ENCODE data around the gene PHETA2. TPM values are rescaled to one million over a fixed set of nuclear protein-coding genes. Genes with fewer than 3 reads are reported as not detected.
"Not testable (repeated sequence)": the region's sequence is repeated elsewhere in the genome, so short reads cannot be mapped to it uniquely, and the experiment has no call there.

The PHETA2 gene
- total RNA-seq, 4 donors from 2014 or later, result 16.6 to 34.6 (median 25.4) TPM

DNA sequence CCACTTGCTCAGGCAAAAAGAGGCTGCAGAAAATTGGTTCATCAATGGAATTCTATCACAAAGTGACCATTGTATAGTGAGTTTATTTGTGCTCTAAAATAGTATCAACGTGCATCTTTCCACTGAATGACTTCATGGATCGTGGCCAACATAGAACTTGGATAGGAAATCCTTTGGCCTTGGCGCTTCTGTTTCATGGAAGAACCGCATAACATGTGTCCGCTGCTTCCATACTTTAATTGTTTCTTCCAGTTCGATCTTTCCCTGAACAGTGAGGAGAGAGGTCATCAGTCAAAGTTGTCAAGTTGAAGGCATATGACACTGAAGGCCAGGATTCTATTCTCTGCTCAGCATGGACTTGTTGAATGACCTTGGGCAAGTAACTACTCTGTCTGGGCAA lies 12.0 kb downstream of the PHETA2 start:
- intact Hi-C loops (cut with DNase I), result no loop called here
- Histone ChIP-seq H3K4me1 (peaks cover 34 to 53% (median 40%) of the 10 kb centered on the region in 4 donors), H3K4me3 (no peak overlapping the region), H3K36me3 (peaks cover 19 to 58% (median 43%) of the 10 kb centered on the region in 4 donors), H3K27me3 (no peaks in the 10 kb centered on the region), H3K27ac (replicated peaks in 1 of 4) (no peak overlapping the region), H3K9me3 (no peaks in the 10 kb centered on the region)
- no peak for DNase-seq (ENCODE audit: extremely low spot score)
- TF ChIP-seq POLR2AphosphoS5 (IDR thresholded peaks at IDR 0.05) (no peak), EP300 (IDR thresholded peaks at IDR 0.05) (no peak), CTCF (IDR thresholded peaks at IDR 0.05) (no peak), POLR2A (IDR thresholded peaks at IDR 0.05; ENCODE audit: low read depth) (no peak)
- WGBS, result 65% methylated on average over 6 of the region's 6 CpGs

GRCh38 chr22:42090596-42091454 lies 16.8 kb downstream of the PHETA2 start, which contains the start of gene NDUFA6:
NDUFA6 (minus strand) TSS chr22:42090772; CDS start chr22:42090744, 28 bp downstream.
- Histone ChIP-seq H3K4me1 (peaks cover 20 to 53% (median 36%) of the 10 kb centered on the region in 4 donors), H3K4me3 (peak within 1 kb of the TSS; percentile 80 to 99 (median 89)), H3K9me3 (no peaks in the 10 kb centered on the region), H3K27ac (replicated peaks in 1 of 4) (peak within 1 kb of the TSS; percentile 96 to 99 (median 98)), H3K36me3 (peaks cover 8 to 16% (median 11%) of the 10 kb centered on the region in 4 donors), H3K27me3 (no peaks in the 10 kb centered on the region)
- peak; percentile 100 for DNase-seq (ENCODE audit: extremely low spot score)
- peak; percentile 90 to 94 (median 90) for TF ChIP-seq CTCF (IDR thresholded peaks at IDR 0.05)
- TF ChIP-seq EP300 (IDR thresholded peaks at IDR 0.05), result no peak
- TF ChIP-seq POLR2AphosphoS5 (IDR thresholded peaks at IDR 0.05), result peak; percentile 98 to 99
- TF ChIP-seq POLR2A (IDR thresholded peaks at IDR 0.05; ENCODE audit: low read depth), result peak; percentile 59
- 0% methylated on average over 1 of the region's 71 CpGs for WGBS
- intact Hi-C loops (cut with DNase I), result loop anchor here (2.0 kb wide), 1 partner anchor 346 kb away; no protein-coding TSS in a partner anchor

DNA sequence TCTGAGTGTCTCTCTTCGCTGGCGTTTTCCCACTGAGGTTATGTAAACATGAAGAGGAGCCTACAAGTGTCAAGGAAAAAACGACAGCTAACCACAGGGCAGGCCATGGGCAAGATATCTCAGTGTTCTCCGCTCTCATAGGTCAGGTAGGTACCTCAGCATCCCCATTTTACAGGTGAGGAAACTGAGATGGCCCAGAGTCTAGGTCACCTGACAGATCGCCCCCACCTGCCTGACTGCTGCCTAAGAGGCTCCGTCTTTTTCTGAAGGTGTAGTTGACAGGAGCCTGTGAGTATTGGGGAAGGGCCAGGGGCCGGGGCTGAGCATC lies 17.4 kb downstream of the PHETA2 start:
- Histone ChIP-seq H3K9me3 (no peaks in the 10 kb centered on the region), H3K27me3 (no peaks in the 10 kb centered on the region), H3K27ac (replicated peaks in 1 of 4) (peak overlapping the region; percentile 96 to 99 (median 98)), H3K36me3 (peaks cover 2 to 10% (median 5%) of the 10 kb centered on the region in 4 donors), H3K4me1 (peaks cover 14 to 47% (median 33%) of the 10 kb centered on the region in 4 donors), H3K4me3 (peak overlapping the region; percentile 80 to 99 (median 89))
- 24% methylated on average over 7 of the region's 7 CpGs for WGBS
- no peak for DNase-seq (ENCODE audit: extremely low spot score)
- TF ChIP-seq POLR2A (IDR thresholded peaks at IDR 0.05; ENCODE audit: low read depth) (no peak), CTCF (IDR thresholded peaks at IDR 0.05) (no peak), EP300 (IDR thresholded peaks at IDR 0.05) (no peak), POLR2AphosphoS5 (IDR thresholded peaks at IDR 0.05) (no peak)
- intact Hi-C loops (cut with DNase I), result loop anchor here (2.0 kb wide), 1 partner anchor 345 kb away; no protein-coding TSS in a partner anchor

DNA sequence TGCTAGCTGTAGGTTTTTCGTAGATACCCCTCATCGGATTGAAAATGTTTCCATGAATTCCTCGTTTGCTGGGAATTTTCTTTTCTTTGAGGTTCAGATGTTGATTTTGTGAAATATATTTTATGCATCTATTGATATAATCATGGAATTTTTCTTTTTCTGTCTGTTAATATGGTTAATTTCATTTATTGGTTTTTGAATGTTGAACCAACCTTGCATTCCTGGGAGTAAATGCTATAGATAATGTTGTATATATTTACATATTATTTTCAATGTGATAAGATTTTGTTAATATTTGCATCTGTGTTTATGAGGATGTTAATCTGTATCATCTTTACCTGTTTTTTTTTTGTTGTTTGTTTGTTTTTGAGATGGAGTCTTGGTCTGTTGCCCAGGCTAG lies 27.2 kb downstream of the PHETA2 start:
- intact Hi-C loops (cut with DNase I), result no loop called here
- peaks cover 0 to 11% (median 3%) of the 10 kb centered on the region in 4 donors for H3K36me3 ChIP-seq
- H3K9me3 ChIP-seq, result peaks cover 0 to 46% (median 25%) of the 10 kb centered on the region in 4 donors
- H3K4me1 ChIP-seq, result no peaks in the 10 kb centered on the region
- no peak overlapping the region for H3K4me3 ChIP-seq
- no peak for TF ChIP-seq POLR2AphosphoS5 (IDR thresholded peaks at IDR 0.05)
- TF ChIP-seq POLR2A (IDR thresholded peaks at IDR 0.05; ENCODE audit: low read depth), result no peak
- TF ChIP-seq CTCF (IDR thresholded peaks at IDR 0.05), result no peak
- no peak for TF ChIP-seq EP300 (IDR thresholded peaks at IDR 0.05)
- no peaks in the 10 kb centered on the region for H3K27me3 ChIP-seq
- WGBS, result 98% methylated on average over 3 of the region's 3 CpGs
- H3K27ac ChIP-seq (replicated peaks in 1 of 4), result no peak overlapping the region
- no peak for DNase-seq (ENCODE audit: extremely low spot score)

- 96% methylated on average over 6 of the region's 6 CpGs for WGBS
- H3K4me3 ChIP-seq; H3K36me3 ChIP-seq; H3K4me1 ChIP-seq; intact Hi-C loops (cut with DNase I); H3K27me3 ChIP-seq; H3K27ac ChIP-seq (replicated peaks in 1 of 4); DNase-seq (ENCODE audit: extremely low spot score): not testable (repeated sequence)
- peaks cover 0 to 44% (median 25%) of the 10 kb centered on the region in 4 donors for H3K9me3 ChIP-seq
These were observed 30.3 kb downstream of the PHETA2 start for GRCh38 chr22:42104332-42104860.

Measured in esophagus muscularis mucosa (tissue), 4 donors.